ENCODE results near the gene SEMA3B. TPM values are rescaled to one million over a fixed set of nuclear protein-coding genes. Genes with fewer than 3 reads are reported as not detected.

The SEMA3B gene
- total and polyA plus RNA-seq, 9 of the 15 experiments (the other 6 are each of a cell fraction or from before 2014, with no cell fraction given), result 0.03 to 1.8 (median 0.55) TPM; not detected in 1

DNA sequence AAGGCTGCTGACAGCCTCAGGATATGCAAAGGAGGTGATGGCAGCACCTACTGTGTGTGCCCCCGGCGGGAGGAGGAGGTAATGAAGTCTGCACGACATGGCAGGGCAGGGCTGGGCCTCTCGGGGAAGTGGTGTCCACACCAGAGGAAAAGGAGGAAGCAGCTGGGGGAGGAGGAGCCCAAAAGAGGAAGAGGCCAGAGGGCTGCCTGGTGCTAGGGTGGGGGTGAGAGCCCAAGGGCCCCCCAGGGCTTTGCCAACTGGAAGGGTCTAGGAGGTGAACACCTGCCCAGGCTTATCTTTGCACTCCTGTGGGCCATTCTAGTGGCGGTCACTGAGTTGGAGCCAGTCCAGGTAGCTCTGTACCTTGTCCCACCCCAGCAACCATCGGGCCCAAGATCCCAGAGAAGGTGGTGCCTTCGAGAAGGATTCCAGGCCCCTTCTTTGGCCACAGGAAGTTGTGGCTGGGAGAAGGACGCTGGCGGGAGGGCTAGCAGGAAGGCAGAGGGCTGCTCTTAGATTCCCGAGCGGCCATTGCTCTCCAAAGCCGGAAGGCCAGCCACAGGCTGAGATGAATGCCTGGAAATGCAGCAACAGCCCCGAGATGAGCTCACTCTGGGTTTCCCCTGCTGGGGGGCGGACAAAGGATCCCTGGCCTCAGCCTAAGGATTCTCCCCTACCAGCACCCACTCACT, 25.9 kb upstream of the SEMA3B start (continued):
- peak; percentile 40 for TF ChIP-seq RBBP5 (IDR thresholded peaks at IDR 0.05; ENCODE audit: borderline replicate concordance, insufficient read depth, low read length, poor library complexity, severe bottlenecking)
- no peak for TF ChIP-seq IFI16 (CRISPR knock-in tag; IDR thresholded peaks at IDR 0.05)
- TF ChIP-seq, protein P1, sequence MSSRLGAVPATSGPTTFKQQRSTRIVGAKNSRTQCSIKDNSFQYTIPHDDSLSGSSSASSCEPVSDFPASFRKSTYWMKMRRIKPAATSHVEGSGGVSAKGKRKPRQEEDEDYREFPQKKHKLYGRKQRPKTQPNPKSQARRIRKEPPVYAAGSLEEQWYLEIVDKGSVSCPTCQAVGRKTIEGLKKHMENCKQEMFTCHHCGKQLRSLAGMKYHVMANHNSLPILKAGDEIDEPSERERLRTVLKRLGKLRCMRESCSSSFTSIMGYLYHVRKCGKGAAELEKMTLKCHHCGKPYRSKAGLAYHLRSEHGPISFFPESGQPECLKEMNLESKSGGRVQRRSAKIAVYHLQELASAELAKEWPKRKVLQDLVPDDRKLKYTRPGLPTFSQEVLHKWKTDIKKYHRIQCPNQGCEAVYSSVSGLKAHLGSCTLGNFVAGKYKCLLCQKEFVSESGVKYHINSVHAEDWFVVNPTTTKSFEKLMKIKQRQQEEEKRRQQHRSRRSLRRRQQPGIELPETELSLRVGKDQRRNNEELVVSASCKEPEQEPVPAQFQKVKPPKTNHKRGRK (tag; IDR thresholded peaks at IDR 0.05), result no peak
- TF ChIP-seq ILF3 (IDR thresholded peaks at IDR 0.05; ENCODE audit: borderline replicate concordance), result no peak
- TF ChIP-seq RBM17 (IDR thresholded peaks at IDR 0.05; ENCODE audit: borderline replicate concordance, low read depth, low read length), result no peak
- TF ChIP-seq ZNF551 (CRISPR knock-in tag; IDR thresholded peaks at IDR 0.05), result no peak
- TF ChIP-seq, protein P2, sequence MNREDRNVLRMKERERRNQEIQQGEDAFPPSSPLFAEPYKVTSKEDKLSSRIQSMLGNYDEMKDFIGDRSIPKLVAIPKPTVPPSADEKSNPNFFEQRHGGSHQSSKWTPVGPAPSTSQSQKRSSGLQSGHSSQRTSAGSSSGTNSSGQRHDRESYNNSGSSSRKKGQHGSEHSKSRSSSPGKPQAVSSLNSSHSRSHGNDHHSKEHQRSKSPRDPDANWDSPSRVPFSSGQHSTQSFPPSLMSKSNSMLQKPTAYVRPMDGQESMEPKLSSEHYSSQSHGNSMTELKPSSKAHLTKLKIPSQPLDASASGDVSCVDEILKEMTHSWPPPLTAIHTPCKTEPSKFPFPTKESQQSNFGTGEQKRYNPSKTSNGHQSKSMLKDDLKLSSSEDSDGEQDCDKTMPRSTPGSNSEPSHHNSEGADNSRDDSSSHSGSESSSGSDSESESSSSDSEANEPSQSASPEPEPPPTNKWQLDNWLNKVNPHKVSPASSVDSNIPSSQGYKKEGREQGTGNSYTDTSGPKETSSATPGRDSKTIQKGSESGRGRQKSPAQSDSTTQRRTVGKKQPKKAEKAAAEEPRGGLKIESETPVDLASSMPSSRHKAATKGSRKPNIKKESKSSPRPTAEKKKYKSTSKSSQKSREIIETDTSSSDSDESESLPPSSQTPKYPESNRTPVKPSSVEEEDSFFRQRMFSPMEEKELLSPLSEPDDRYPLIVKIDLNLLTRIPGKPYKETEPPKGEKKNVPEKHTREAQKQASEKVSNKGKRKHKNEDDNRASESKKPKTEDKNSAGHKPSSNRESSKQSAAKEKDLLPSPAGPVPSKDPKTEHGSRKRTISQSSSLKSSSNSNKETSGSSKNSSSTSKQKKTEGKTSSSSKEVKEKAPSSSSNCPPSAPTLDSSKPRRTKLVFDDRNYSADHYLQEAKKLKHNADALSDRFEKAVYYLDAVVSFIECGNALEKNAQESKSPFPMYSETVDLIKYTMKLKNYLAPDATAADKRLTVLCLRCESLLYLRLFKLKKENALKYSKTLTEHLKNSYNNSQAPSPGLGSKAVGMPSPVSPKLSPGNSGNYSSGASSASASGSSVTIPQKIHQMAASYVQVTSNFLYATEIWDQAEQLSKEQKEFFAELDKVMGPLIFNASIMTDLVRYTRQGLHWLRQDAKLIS (CRISPR knock-in tag; IDR thresholded peaks at IDR 0.05), result no peak
- TF ChIP-seq, protein P3, sequence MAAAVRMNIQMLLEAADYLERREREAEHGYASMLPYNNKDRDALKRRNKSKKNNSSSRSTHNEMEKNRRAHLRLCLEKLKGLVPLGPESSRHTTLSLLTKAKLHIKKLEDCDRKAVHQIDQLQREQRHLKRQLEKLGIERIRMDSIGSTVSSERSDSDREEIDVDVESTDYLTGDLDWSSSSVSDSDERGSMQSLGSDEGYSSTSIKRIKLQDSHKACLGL (CRISPR knock-in tag; IDR thresholded peaks at IDR 0.05; ENCODE audit: borderline replicate concordance, poor library complexity, severe bottlenecking), result no peak
- TF ChIP-seq, protein P4, sequence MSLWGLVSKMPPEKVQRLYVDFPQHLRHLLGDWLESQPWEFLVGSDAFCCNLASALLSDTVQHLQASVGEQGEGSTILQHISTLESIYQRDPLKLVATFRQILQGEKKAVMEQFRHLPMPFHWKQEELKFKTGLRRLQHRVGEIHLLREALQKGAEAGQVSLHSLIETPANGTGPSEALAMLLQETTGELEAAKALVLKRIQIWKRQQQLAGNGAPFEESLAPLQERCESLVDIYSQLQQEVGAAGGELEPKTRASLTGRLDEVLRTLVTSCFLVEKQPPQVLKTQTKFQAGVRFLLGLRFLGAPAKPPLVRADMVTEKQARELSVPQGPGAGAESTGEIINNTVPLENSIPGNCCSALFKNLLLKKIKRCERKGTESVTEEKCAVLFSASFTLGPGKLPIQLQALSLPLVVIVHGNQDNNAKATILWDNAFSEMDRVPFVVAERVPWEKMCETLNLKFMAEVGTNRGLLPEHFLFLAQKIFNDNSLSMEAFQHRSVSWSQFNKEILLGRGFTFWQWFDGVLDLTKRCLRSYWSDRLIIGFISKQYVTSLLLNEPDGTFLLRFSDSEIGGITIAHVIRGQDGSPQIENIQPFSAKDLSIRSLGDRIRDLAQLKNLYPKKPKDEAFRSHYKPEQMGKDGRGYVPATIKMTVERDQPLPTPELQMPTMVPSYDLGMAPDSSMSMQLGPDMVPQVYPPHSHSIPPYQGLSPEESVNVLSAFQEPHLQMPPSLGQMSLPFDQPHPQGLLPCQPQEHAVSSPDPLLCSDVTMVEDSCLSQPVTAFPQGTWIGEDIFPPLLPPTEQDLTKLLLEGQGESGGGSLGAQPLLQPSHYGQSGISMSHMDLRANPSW (CRISPR knock-in tag; IDR thresholded peaks at IDR 0.05), result no peak
- peak; percentile 47 to 87; a peak in 3 of 4 replicates for TF ChIP-seq ETV6 (IDR thresholded peaks at IDR 0.05; ENCODE audit: borderline replicate concordance in 1 of 2, low read depth in 2 of 2, low read length in 1 of 2)
- TF ChIP-seq ETV6 (CRISPR knock-in tag; IDR thresholded peaks at IDR 0.05; ENCODE audit: borderline replicate concordance), result no peak
- TF ChIP-seq HNRNPK (IDR thresholded peaks at IDR 0.05; ENCODE audit: low read depth, low read length, poor library complexity, severe bottlenecking), result no peak
- TF ChIP-seq NR4A1 (CRISPR knock-in tag; IDR thresholded peaks at IDR 0.05), result no peak
- TF ChIP-seq NR4A1 (tag; IDR thresholded peaks at IDR 0.05), result no peak
- TF ChIP-seq TARDBP (IDR thresholded peaks at IDR 0.05), result no peak
